ENCODE data around the gene SDK1.
"Not testable (repeated sequence)": the region's sequence is repeated elsewhere in the genome, so short reads cannot be mapped to it uniquely, and the experiment has no call there.

The SDK1 gene

GRCh38 chr7:3753868-3754267 lies 452.8 kb downstream of the SDK1 start:
- DNase-seq, result no peak

- DNase-seq, result peak; percentile 65
These were observed 453.7 kb downstream of the SDK1 start for GRCh38 chr7:3754493-3755341.

- DNase-seq, result not testable (repeated sequence)
These were observed 454.9 kb downstream of the SDK1 start for GRCh38 chr7:3755778-3756453.

GRCh38 chr7:3757059-3757458 lies 456.0 kb downstream of the SDK1 start:
- DNase-seq, result no peak

GRCh38 chr7:3760651-3761050 lies 459.6 kb downstream of the SDK1 start:
- peak; percentile 57 for DNase-seq

GRCh38 chr7:3762146-3762831 lies 461.2 kb downstream of the SDK1 start:
- no peak for DNase-seq

GRCh38 chr7:3767917-3768777 lies 467.1 kb downstream of the SDK1 start:
- no peak for DNase-seq

GRCh38 chr7:3771906-3772305 lies 470.9 kb downstream of the SDK1 start:
- no peak for DNase-seq

GRCh38 chr7:3778345-3778744 lies 477.3 kb downstream of the SDK1 start:
- DNase-seq, result no peak

GRCh38 chr7:3780016-3780415 lies 479.0 kb downstream of the SDK1 start:
- DNase-seq, result no peak

- DNase-seq, result no peak
These were observed 479.5 kb downstream of the SDK1 start for GRCh38 chr7:3780525-3780924.

- DNase-seq, result no peak
These were observed 480.6 kb downstream of the SDK1 start for GRCh38 chr7:3781607-3782006.

GRCh38 chr7:3787717-3788264 lies 486.7 kb downstream of the SDK1 start:
- DNase-seq, result no peak

GRCh38 chr7:3790803-3791202 lies 489.8 kb downstream of the SDK1 start:
- DNase-seq, result no peak

GRCh38 chr7:3791327-3791726 lies 490.3 kb downstream of the SDK1 start:
- DNase-seq, result no peak

GRCh38 chr7:3795141-3795540 lies 494.1 kb downstream of the SDK1 start:
- no peak for DNase-seq

GRCh38 chr7:3795781-3796180 lies 494.7 kb downstream of the SDK1 start:
- no peak for DNase-seq

- DNase-seq, result peak; percentile 78
These were observed 504.1 kb downstream of the SDK1 start for GRCh38 chr7:3805151-3805550.

GRCh38 chr7:3806516-3806915 lies 505.5 kb downstream of the SDK1 start:
- no peak for DNase-seq

- no peak for DNase-seq
These were observed 506.8 kb downstream of the SDK1 start for GRCh38 chr7:3807824-3808223.

- no peak for DNase-seq
These were observed 520.4 kb downstream of the SDK1 start for GRCh38 chr7:3821488-3821887.

GRCh38 chr7:3825491-3825890 lies 524.4 kb downstream of the SDK1 start:
- DNase-seq, result no peak
